HepG2 (cell line): ENCODE measurements around the gene VAMP5. TPM values are rescaled to one million over a fixed set of nuclear protein-coding genes. Genes with fewer than 3 reads are reported as not detected.

Experiments
- AHR ChIP-seq: IDR thresholded peaks from 2 replicates; pipeline ENCODE4 v1.6.1; 2018; ENCODE audit warnings: missing genetic modification reagents, missing compliant biosample characterization
- BORCS8-MEF2B ChIP-seq: sonication (generic); formaldehyde crosslinking; IDR thresholded peaks from 2 replicates; pipeline ENCODE4 v1.8.0; 2022; ENCODE audit warnings: mild to moderate bottlenecking, missing genetic modification reagents
- CREB1 ChIP-seq, 2 experiments: fragments of 450-650 bp in 1 of 2; IDR thresholded peaks; 2 replicates each; pipeline ENCODE4 v1.6.1; 2016 to 2017; ENCODE audit warnings: control low read depth in 1 of 2, mild to moderate bottlenecking in 1 of 2, missing compliant biosample characterization in 1 of 2, missing genetic modification characterization in 1 of 2
- CREB3 ChIP-seq: sonication (generic); formaldehyde crosslinking; IDR thresholded peaks from 2 replicates; pipeline ENCODE4 v1.5.0; 2020; ENCODE audit warnings: missing genetic modification reagents
- DZIP1 ChIP-seq: sonication (generic); formaldehyde crosslinking; IDR thresholded peaks from 2 replicates; pipeline ENCODE4 v1.5.0; 2020; ENCODE audit warnings: mild to moderate bottlenecking, missing genetic modification reagents
- ISL2 ChIP-seq: sonication (generic); formaldehyde crosslinking; IDR thresholded peaks from 2 replicates; pipeline ENCODE4 v1.5.0; 2020; ENCODE audit warnings: missing genetic modification reagents
- KAT8 ChIP-seq: IDR thresholded peaks from 2 replicates; pipeline ENCODE4 v1.6.1; 2016; ENCODE audit warnings: missing genetic modification reagents, missing compliant biosample characterization
- MED13 ChIP-seq: sonication (generic); formaldehyde crosslinking; IDR thresholded peaks from 2 replicates; pipeline ENCODE4 v1.5.0; 2020; ENCODE audit warnings: missing genetic modification reagents
- MTA1 ChIP-seq: sonication (generic); formaldehyde crosslinking; IDR thresholded peaks from 2 replicates; pipeline ENCODE4 v1.4.0; 2020; ENCODE audit warnings: missing genetic modification reagents, mild to moderate bottlenecking, borderline replicate concordance
- POLR2G ChIP-seq: fragments of 200-400 bp; formaldehyde crosslinking; IDR thresholded peaks from 2 replicates; pipeline ENCODE4 v1.6.1; 2018; ENCODE audit warnings: mild to moderate bottlenecking, low read depth, low read length, moderate library complexity
- RAD51 ChIP-seq: fragments of 450-650 bp; IDR thresholded peaks from 2 replicates; pipeline ENCODE4 v1.6.1; 2016; ENCODE audit warnings: borderline replicate concordance
- SNRNP70 ChIP-seq: fragments of 200-400 bp; formaldehyde crosslinking; IDR thresholded peaks from 2 replicates; pipeline ENCODE4 v1.6.1; 2017; ENCODE audit warnings: mild to moderate bottlenecking, low read depth, low read length, moderate library complexity
- TEF ChIP-seq: sonication (generic); formaldehyde crosslinking; IDR thresholded peaks from 2 replicates; pipeline ENCODE4 v1.5.0; 2020; ENCODE audit warnings: missing genetic modification reagents
- THYN1 ChIP-seq: sonication (generic); formaldehyde crosslinking; IDR thresholded peaks from 2 replicates; pipeline ENCODE4 v1.8.1; 2023; ENCODE audit warnings: low read depth, mild to moderate bottlenecking, moderate library complexity, missing genetic modification reagents, borderline replicate concordance
- ZFP36L1 ChIP-seq: sonication (generic); formaldehyde crosslinking; IDR thresholded peaks from 2 replicates; pipeline ENCODE4 v1.8.0; 2022; ENCODE audit warnings: mild to moderate bottlenecking, missing genetic modification reagents, moderate library complexity
- ZMYM4 ChIP-seq: sonication (generic); formaldehyde crosslinking; IDR thresholded peaks from 2 replicates; pipeline ENCODE4 v1.8.1; 2023; ENCODE audit warnings: mild to moderate bottlenecking, missing genetic modification reagents
- ZNF569 ChIP-seq: sonication (generic); formaldehyde crosslinking; IDR thresholded peaks from 2 replicates; pipeline ENCODE4 v1.5.0; 2020; ENCODE audit warnings: mild to moderate bottlenecking, missing genetic modification reagents, moderate library complexity, borderline replicate concordance
- ZNF773 ChIP-seq: sonication (generic); formaldehyde crosslinking; IDR thresholded peaks from 2 replicates; pipeline ENCODE4 v1.4.0; 2020; ENCODE audit warnings: missing genetic modification reagents, borderline replicate concordance
- polyA plus RNA-seq, 8 experiments: library from polyadenylated mRNA; depleted of rRNA in 3 of 8; stranded (reverse) in 7 of 8; unstranded in 1 of 8; fragments of >200 nt; fragmentation: Illumina TruSeq in 4 of 8; extraction: Trizol in 4 of 8; gene quantifications; 2 replicates each; pipeline versions ENCODE4 v1.2.1 to v1.2.3, GENCODE V29; 2011 to 2016; ENCODE audit warnings: low read depth in 4 of 8, missing spikeins in 1 of 8, mixed read lengths in 1 of 8; ENCODE audit not compliant: insufficient read depth in 1 of 8
- total RNA-seq, 5 experiments: library from RNA; depleted of rRNA; stranded (reverse); fragments of >200 nt; fragmentation: Illumina TruSeq; extraction: Trizol; gene quantifications; 2 replicates each; pipeline ENCODE4 v1.2.3, GENCODE V29; 2016; ENCODE audit warnings: low read depth in 1 of 5
- TF ChIP-seq, protein P1 (sequence below): IDR thresholded peaks from 2 replicates; pipeline ENCODE4 v1.6.1; 2018; ENCODE audit warnings: missing genetic modification reagents, mild to moderate bottlenecking, missing compliant biosample characterization
- TF ChIP-seq, protein P2 (sequence below): sonication (generic); formaldehyde crosslinking; IDR thresholded peaks from 2 replicates; pipeline ENCODE4 v1.9.0; 2021; ENCODE audit warnings: missing genetic modification reagents, mild to moderate bottlenecking, borderline replicate concordance
- TF ChIP-seq, protein P3 (sequence below): sonication (generic); formaldehyde crosslinking; IDR thresholded peaks from 2 replicates; pipeline ENCODE4 v1.5.0; 2020; ENCODE audit warnings: mild to moderate bottlenecking, low read depth, missing genetic modification reagents, borderline replicate concordance

Gene VAMP5
- total and polyA plus RNA-seq, 2 of the 13 experiments (the other 11 are each of a cell fraction or from before 2014, with no cell fraction given): 7.2 to 56.7 TPM

GRCh38 chr2:85601771-85602475 lies 17.7 kb downstream of the VAMP5 start (continued):
- TF ChIP-seq DZIP1 (CRISPR knock-in tag) (no peak), KAT8 (CRISPR knock-in tag) (0 out of 2 replicates have a peak, but pooled peaks have one; percentile 20), CREB1 (IDR thresholded peaks at IDR 0.05) (0 out of 2 replicates have a peak, but pooled peaks have one; percentile 2), CREB1 (CRISPR knock-in tag; IDR thresholded peaks at IDR 0.05) (no peak), RAD51 (no peak), AHR (CRISPR knock-in tag) (0 out of 2 replicates have a peak, but pooled peaks have one; percentile 61), TEF (no peak), ZNF569 (CRISPR knock-in tag) (no peak), MTA1 (CRISPR knock-in tag) (peak; percentile 86), ZFP36L1 (CRISPR knock-in tag) (0 out of 2 replicates have a peak, but pooled peaks have one; percentile 24), ZNF773 (CRISPR knock-in tag) (0 out of 2 replicates have a peak, but pooled peaks have one; percentile 80), THYN1 (no peak), POLR2G (no peak), BORCS8-MEF2B (CRISPR knock-in tag) (0 out of 2 replicates have a peak, but pooled peaks have one; percentile 24), ISL2 (no peak), MED13 (CRISPR knock-in tag) (0 out of 2 replicates have a peak, but pooled peaks have one; percentile 35), CREB3 (CRISPR knock-in tag) (no peak), ZMYM4 (CRISPR knock-in tag) (no peak), SNRNP70 (no peak)
- TF ChIP-seq, protein P1, sequence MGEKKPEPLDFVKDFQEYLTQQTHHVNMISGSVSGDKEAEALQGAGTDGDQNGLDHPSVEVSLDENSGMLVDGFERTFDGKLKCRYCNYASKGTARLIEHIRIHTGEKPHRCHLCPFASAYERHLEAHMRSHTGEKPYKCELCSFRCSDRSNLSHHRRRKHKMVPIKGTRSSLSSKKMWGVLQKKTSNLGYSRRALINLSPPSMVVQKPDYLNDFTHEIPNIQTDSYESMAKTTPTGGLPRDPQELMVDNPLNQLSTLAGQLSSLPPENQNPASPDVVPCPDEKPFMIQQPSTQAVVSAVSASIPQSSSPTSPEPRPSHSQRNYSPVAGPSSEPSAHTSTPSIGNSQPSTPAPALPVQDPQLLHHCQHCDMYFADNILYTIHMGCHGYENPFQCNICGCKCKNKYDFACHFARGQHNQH (CRISPR knock-in tag): 0 out of 2 replicates have a peak, but pooled peaks have one; percentile 30
- TF ChIP-seq, protein P2, sequence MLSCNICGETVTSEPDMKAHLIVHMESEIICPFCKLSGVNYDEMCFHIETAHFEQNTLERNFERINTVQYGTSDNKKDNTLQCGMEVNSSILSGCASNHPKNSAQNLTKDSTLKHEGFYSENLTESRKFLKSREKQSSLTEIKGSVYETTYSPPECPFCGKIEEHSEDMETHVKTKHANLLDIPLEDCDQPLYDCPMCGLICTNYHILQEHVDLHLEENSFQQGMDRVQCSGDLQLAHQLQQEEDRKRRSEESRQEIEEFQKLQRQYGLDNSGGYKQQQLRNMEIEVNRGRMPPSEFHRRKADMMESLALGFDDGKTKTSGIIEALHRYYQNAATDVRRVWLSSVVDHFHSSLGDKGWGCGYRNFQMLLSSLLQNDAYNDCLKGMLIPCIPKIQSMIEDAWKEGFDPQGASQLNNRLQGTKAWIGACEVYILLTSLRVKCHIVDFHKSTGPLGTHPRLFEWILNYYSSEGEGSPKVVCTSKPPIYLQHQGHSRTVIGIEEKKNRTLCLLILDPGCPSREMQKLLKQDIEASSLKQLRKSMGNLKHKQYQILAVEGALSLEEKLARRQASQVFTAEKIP (CRISPR knock-in tag): no peak
- TF ChIP-seq, protein P3, sequence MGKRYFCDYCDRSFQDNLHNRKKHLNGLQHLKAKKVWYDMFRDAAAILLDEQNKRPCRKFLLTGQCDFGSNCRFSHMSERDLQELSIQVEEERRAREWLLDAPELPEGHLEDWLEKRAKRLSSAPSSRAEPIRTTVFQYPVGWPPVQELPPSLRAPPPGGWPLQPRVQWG: no peak
